Endothelial cell of umbilical vein (primary cell): ENCODE measurements around the gene BCOR.

Experiments
- CTCF ChIP-seq, 2 donors: IDR thresholded peaks; 1 replicate in 1 of 2; 2 replicates in 1 of 2; pipeline ENCODE4 v1.5.1; 2011; ENCODE audit warnings: low read length in 2 of 2, mild to moderate bottlenecking in 2 of 2, moderate library complexity in 2 of 2, control low read depth in 1 of 2, inconsistent platforms in 1 of 2, low read depth in 1 of 2; ENCODE audit not compliant: insufficient read depth in 1 of 2; ENCODE audit errors: extremely low read depth in 1 of 2
- EZH2 ChIP-seq: IDR thresholded peaks from 2 replicates; pipeline ENCODE4 v1.6.1; 2012; ENCODE audit warnings: borderline replicate concordance, low read depth, mild to moderate bottlenecking, moderate library complexity, low read length, inconsistent platforms; ENCODE audit not compliant: severe bottlenecking
- POLR2A ChIP-seq: IDR thresholded peaks from 2 replicates; pipeline ENCODE4 v1.6.1; 2012; ENCODE audit warnings: low read depth, mild to moderate bottlenecking, control low read depth, low read length
- POLR2AphosphoS5 ChIP-seq: IDR thresholded peaks from 2 replicates; pipeline ENCODE4 v1.6.1; 2012; ENCODE audit warnings: low read depth, mild to moderate bottlenecking, control low read depth, low read length, moderate library complexity; ENCODE audit not compliant: insufficient read depth

GRCh38 chrX:40106676-40107290 is 9.0 kb upstream of the BCOR start:
- TF ChIP-seq CTCF (IDR thresholded peaks at IDR 0.05; ENCODE audit: extremely low read depth in 1 of 2, insufficient read depth in 1 of 2, low read depth in 1 of 2, low read length in 2 of 2) (no peak), POLR2A (no peak), POLR2AphosphoS5 (no peak), EZH2 (no peak)
